HG02885 (cell line): ENCODE data around the gene RIPOR3.
"Not testable (repeated sequence)": the region's sequence is repeated elsewhere in the genome, so short reads cannot be mapped to it uniquely, and the experiment has no call there.

ENCODE experiments used
- ATAC-seq: cut with Tn5 transposase; IDR thresholded peaks from one replicate; pipeline ENCODE4 v1.9.1; 2021; ENCODE audit warnings: mild to moderate bottlenecking; ENCODE audit not compliant: unreplicated experiment, poor library complexity

The RIPOR3 gene

DNA sequence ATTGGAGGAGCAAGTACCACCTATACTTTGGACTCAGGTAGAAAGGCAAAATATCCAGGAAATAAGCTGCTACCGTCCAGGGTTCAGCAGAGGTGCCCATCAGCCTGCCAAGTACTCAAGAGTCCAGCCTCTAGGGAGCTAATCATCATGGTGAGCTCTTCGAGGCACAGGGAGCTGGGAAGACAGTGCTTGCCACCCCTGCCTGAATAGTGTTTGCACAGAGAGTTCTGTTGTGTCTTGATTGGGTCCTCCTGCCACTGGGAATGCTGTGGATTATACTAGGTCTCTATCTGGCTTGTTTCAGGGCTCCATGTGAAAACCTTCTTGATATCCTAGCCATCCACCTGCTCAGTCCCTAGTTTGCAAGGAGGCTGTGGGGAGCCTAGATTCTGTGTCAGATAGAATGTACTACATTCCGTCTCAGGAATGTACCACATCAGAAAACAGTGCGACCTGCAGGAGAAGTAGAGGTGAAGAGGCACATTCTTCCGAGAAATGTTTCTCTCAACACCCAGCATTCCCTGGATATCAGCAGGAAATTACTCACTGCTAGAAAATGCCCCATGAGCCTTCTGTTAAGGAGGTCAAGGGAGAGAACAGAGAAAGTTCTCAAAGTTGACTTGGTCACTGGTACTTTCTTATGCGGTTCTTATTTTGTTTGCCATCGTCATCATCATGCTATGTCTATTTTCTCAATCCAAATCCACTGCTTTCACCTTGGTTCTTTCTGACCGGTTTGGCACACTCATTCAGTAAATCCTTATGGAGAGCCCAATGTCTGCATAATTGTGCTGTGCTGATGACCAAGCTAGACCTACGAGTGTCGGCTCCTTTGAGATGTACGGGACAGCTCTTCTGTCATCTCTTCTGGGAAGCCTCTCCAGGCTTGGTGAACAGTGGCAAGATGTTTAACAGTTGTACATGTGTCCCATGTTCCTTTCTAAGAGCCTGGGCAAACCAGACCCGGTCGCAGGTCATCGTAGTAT lies 150.4 kb downstream of the RIPOR3 start:
- ATAC-seq, result no peak

DNA sequence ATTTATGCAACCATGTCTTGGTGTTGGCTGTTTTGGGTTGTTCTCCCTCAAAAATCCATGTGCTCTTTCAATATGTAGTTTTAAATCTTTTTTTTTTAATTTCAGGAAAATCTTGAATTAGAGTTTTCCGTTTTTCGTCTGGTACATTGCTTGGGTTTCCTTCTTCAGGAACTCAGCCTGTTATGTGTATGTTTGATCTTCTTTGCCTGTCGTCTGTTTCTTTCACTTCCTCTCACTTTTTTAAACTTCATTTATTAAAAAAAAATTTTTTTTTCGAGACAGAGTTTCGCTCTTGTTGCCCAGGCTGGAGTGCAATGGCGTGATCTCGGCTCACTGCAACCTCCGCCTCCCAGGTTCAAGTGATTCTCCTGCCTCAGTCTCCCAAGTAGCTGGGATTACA lies 151.5 kb downstream of the RIPOR3 start:
- ATAC-seq, result not testable (repeated sequence)

DNA sequence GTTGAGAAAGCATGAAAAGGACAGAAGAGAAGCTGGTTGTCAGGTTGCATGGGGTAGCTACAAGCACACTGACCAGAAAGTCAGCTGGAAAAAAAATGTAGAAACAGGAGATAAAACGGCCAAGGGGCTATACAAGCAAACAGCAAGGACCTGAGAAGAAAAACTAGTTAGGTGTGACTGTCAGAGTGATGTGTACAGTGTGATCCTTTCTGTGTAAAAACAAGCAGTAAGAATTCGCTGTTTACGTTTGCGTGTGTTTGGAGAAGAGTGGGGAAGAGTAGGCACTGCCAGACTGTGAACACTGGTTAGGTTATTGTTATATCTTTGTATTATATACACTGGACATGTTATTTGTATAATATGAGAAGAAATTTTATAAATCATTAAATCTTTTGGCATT lies 153.1 kb downstream of the RIPOR3 start:
- ATAC-seq, result no peak

DNA sequence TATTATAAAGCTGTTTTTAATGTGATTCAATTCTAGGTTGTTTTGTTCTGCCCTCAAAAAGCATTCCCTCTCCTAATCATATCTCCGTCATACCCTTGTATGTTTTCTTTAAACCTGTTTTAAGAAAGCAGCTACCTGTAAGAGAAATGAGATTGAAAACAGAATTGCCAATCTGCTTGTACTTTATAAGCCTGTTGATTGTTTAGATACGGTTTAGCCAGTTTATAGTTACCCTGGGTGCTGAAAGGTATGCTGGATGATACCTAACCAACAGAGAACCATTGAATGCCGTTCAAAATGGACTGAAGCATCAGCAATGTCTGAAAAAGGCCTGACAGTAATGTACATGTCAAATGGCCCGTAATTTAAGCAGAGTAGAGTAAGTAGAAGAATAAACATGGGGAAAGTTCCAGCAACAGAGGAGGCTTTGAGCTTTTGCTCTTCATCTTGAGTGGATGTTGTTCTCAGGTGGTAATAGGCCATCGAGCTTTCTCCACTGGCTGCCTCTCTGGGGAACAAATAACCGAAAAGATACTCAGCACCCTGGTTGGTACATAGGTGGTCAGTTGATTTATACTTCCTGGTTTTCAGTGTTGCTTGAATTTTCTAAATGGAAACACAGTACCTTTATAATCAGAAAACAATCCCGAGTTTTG lies 153.7 kb downstream of the RIPOR3 start:
- ATAC-seq, result no peak

DNA sequence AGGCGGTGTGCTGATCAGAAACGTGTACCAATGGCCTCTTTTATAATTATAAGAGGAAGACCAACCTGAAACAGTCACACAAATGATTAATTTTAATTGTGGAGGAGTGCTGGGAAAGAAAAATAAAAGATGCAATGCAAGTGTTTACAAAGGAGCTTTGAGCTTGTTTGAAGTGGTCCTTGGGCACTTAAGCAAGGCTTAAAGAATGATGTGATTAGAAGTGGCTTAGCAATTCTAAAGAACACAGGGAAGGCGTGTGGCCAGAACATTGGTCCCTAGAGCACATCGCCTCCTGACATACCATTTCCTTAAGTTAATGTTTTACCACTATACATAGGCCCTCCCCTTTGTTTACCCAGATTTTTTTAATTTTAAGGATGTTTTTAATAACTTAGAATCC lies 155.0 kb downstream of the RIPOR3 start:
- ATAC-seq, result no peak
